ENCODE results near the gene RCL1. TPM values are rescaled to one million over a fixed set of nuclear protein-coding genes. Genes with fewer than 3 reads are reported as not detected.
"Not testable (repeated sequence)": the region's sequence is repeated elsewhere in the genome, so short reads cannot be mapped to it uniquely, and the experiment has no call there.

RCL1 gene
- total RNA-seq, 1 experiment from 2014 or later, result 34.4 TPM

DNA sequence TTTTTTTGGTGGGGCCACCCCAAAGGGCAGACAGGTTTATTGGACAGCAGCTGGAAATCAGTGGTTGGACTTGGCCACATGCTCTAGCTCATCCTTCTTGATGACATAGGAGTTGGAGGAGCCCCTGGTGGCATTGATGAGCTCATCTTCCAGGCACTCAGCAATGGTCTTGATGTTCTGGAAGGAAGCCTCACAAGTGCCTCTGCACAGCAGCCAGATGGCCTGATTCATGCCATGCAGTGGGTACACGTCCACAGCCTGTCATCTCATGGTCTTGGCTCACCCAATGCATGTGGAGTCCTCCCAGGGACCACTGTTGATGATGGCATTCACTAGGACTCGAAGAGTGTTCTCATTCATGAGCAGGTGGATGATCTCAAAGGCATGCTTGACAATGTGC, 11.3 kb upstream of the RCL1 start:
- Histone ChIP-seq H3K9ac (ENCODE audit: extremely low read depth, insufficient read length, low read length) (no peak overlapping the region), H2AFZ (ENCODE audit: low read length) (no peak overlapping the region), H2BK12ac (ENCODE audit: insufficient read length, low read depth, low read length) (no peak overlapping the region), H4K91ac (ENCODE audit: insufficient read length, low read depth, low read length) (no peak overlapping the region), H3K27ac (ENCODE audit: insufficient read length, low read depth, low read length) (no peak overlapping the region), H4K8ac (replicated peaks; ENCODE audit: insufficient read length, low read depth, low read length) (no peak overlapping the region), H2BK120ac (ENCODE audit: low read depth, low read length, poor library complexity, severe bottlenecking) (no peak overlapping the region), H3K4me2 (ENCODE audit: insufficient read depth, insufficient read length, low read length) (no peak overlapping the region), H3K4ac (ENCODE audit: low read depth, low read length) (no peak overlapping the region), H4K20me1 (ENCODE audit: control insufficient read depth, insufficient read depth, insufficient read length) (no peaks in the 10 kb centered on the region), H2BK5ac (ENCODE audit: insufficient read length, low read length) (no peak overlapping the region), H3K14ac (ENCODE audit: insufficient read depth, low read length) (no peak overlapping the region), H3K9me3 (ENCODE audit: control insufficient read depth, low read depth, low read length) (no peaks in the 10 kb centered on the region), H3K79me1 (ENCODE audit: insufficient read depth, low read depth, low read length, poor library complexity, severe bottlenecking) (no peaks in the 10 kb centered on the region), H3K18ac (ENCODE audit: insufficient read length, low read depth, low read length) (no peak overlapping the region), H3T11ph (ENCODE audit: low read length) (no peak overlapping the region), H3K56ac (ENCODE audit: insufficient read length, low read depth, low read length) (no peak overlapping the region), H3K4me1 (ENCODE audit: insufficient read depth, low read length) (no peaks in the 10 kb centered on the region), H4K5ac (ENCODE audit: insufficient read length, low read depth, low read length) (no peak overlapping the region), H2AK5ac (ENCODE audit: insufficient read length, low read length) (no peak overlapping the region), H3K79me2 (ENCODE audit: insufficient read depth, low read length) (no peaks in the 10 kb centered on the region), H3K23ac (ENCODE audit: insufficient read length, low read depth, low read length) (no peak overlapping the region), H2BK15ac (ENCODE audit: low read depth, low read length) (no peak overlapping the region), H3K27me3 (ENCODE audit: insufficient read depth, low read length) (no peaks in the 10 kb centered on the region), H3K23me2 (ENCODE audit: insufficient read length, low read depth, low read length, poor library complexity, severe bottlenecking) (no peaks in the 10 kb centered on the region), H2BK20ac (ENCODE audit: low read depth, low read length, poor library complexity, severe bottlenecking) (no peak overlapping the region)
- H3K27ac Mint-ChIP-seq, result no peak overlapping the region
- no CpG with 5 or more reads among the region's 2 CpGs for WGBS (ENCODE audit: extremely low coverage, insufficient read length, low lambda C conversion rate)
- H3K36me3 Mint-ChIP-seq (ENCODE audit: insufficient read depth in 1 of 3, low read depth in 3 of 3), result no peaks in the 10 kb centered on the region; a peak in 1 of 7 replicates
- no peak for DNase-seq
- H3K4me3 Mint-ChIP-seq, result no peak overlapping the region
- H3K4me1 Mint-ChIP-seq, result peaks cover 9 to 10% of the 10 kb centered on the region in 2 experiments
- H3K9me3 Mint-ChIP-seq, result no peaks in the 10 kb centered on the region
- TF ChIP-seq, protein P1, sequence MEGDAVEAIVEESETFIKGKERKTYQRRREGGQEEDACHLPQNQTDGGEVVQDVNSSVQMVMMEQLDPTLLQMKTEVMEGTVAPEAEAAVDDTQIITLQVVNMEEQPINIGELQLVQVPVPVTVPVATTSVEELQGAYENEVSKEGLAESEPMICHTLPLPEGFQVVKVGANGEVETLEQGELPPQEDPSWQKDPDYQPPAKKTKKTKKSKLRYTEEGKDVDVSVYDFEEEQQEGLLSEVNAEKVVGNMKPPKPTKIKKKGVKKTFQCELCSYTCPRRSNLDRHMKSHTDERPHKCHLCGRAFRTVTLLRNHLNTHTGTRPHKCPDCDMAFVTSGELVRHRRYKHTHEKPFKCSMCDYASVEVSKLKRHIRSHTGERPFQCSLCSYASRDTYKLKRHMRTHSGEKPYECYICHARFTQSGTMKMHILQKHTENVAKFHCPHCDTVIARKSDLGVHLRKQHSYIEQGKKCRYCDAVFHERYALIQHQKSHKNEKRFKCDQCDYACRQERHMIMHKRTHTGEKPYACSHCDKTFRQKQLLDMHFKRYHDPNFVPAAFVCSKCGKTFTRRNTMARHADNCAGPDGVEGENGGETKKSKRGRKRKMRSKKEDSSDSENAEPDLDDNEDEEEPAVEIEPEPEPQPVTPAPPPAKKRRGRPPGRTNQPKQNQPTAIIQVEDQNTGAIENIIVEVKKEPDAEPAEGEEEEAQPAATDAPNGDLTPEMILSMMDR (conservative IDR thresholded peaks at IDR 0.05), result no peak
- peaks cover 3% of the 10 kb centered on the region; the same call in 1 of the 2 replicates for H3K27me3 Mint-ChIP-seq (ENCODE audit: low read depth)

DNA sequence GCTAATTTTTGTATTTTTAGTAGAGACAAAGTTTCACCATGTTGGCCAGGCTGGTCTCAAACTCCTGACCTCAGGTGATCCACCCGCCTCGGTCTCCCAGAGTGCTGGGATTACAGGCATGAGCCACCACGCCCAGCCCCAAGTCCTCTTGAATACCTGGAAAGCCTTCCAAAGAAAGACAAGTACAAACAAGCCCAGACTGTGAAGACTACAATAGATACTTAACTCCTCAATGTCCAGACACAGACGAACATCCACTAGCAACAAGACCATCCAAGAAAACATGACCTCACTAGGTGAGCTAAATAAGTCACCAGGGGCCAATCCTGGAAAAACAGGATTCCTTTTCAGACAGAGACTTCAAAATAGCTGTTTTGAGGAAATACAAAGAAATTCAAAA, 9.6 kb upstream of the RCL1 start:
- not testable (repeated sequence) for H3K14ac ChIP-seq (ENCODE audit: insufficient read depth, low read length); H3K4me3 Mint-ChIP-seq; H2BK5ac ChIP-seq (ENCODE audit: insufficient read length, low read length); H3K79me2 ChIP-seq (ENCODE audit: insufficient read depth, low read length); H3K9me3 ChIP-seq (ENCODE audit: control insufficient read depth, low read depth, low read length); H3K79me1 ChIP-seq (ENCODE audit: insufficient read depth, low read depth, low read length, poor library complexity, severe bottlenecking); H3K27ac ChIP-seq (ENCODE audit: insufficient read length, low read depth, low read length); H2BK20ac ChIP-seq (ENCODE audit: low read depth, low read length, poor library complexity, severe bottlenecking); H4K5ac ChIP-seq (ENCODE audit: insufficient read length, low read depth, low read length); H3K27me3 ChIP-seq (ENCODE audit: insufficient read depth, low read length); H4K20me1 ChIP-seq (ENCODE audit: control insufficient read depth, insufficient read depth, insufficient read length); H4K91ac ChIP-seq (ENCODE audit: insufficient read length, low read depth, low read length); H3K18ac ChIP-seq (ENCODE audit: insufficient read length, low read depth, low read length); H2AFZ ChIP-seq (ENCODE audit: low read length); H3K4ac ChIP-seq (ENCODE audit: low read depth, low read length); H3K9ac ChIP-seq (ENCODE audit: extremely low read depth, insufficient read length, low read length); H2BK120ac ChIP-seq (ENCODE audit: low read depth, low read length, poor library complexity, severe bottlenecking); H3K23me2 ChIP-seq (ENCODE audit: insufficient read length, low read depth, low read length, poor library complexity, severe bottlenecking); H4K8ac ChIP-seq (replicated peaks; ENCODE audit: insufficient read length, low read depth, low read length); H3K23ac ChIP-seq (ENCODE audit: insufficient read length, low read depth, low read length); H3K36me3 Mint-ChIP-seq (ENCODE audit: insufficient read depth in 1 of 3, low read depth in 3 of 3); DNase-seq; H2BK15ac ChIP-seq (ENCODE audit: low read depth, low read length); H3K9me3 Mint-ChIP-seq; H2BK12ac ChIP-seq (ENCODE audit: insufficient read length, low read depth, low read length); H3K27ac Mint-ChIP-seq; H3K4me1 ChIP-seq (ENCODE audit: insufficient read depth, low read length); H3T11ph ChIP-seq (ENCODE audit: low read length); H2AK5ac ChIP-seq (ENCODE audit: insufficient read length, low read length); H3K27me3 Mint-ChIP-seq (ENCODE audit: low read depth); H3K56ac ChIP-seq (ENCODE audit: insufficient read length, low read depth, low read length); H3K4me2 ChIP-seq (ENCODE audit: insufficient read depth, insufficient read length, low read length)
- WGBS (ENCODE audit: extremely low coverage, insufficient read length, low lambda C conversion rate), result no CpG with 5 or more reads among the region's 4 CpGs
- H3K4me1 Mint-ChIP-seq, result peaks cover 9 to 10% of the 10 kb centered on the region in 2 experiments
